GM23248 (cell line): ENCODE results near the gene AKAP10. TPM values are rescaled to one million over a fixed set of nuclear protein-coding genes. Genes with fewer than 3 reads are reported as not detected.

Experiments
- DNase-seq: peaks from one replicate; pipeline ENCODE4 v3.0.0-alpha.2; 2015
- H2AFZ ChIP-seq: fragments of 200-600 bp; sonication (generic); 2 replicates; pipeline ENCODE4 v1.6.1; 2016; ENCODE audit warnings: antibody characterized with exemption
- H3F3A ChIP-seq: fragments of 200-600 bp; sonication (generic); 2 replicates; pipeline ENCODE4 v1.6.1; 2016; ENCODE audit warnings: mild to moderate bottlenecking, antibody characterized with exemption, mixed run types; ENCODE audit not compliant: insufficient read depth
- H3K27ac ChIP-seq: fragments of 200-600 bp; sonication (generic); 2 replicates; pipeline ENCODE4 v1.5.1; 2016; ENCODE audit warnings: mild to moderate bottlenecking
- H3K27me3 ChIP-seq: fragments of 200-600 bp; sonication (generic); replicated peaks from 2 replicates; pipeline ENCODE4 v1.6.1; 2016; ENCODE audit warnings: mild to moderate bottlenecking; ENCODE audit not compliant: insufficient read depth
- H3K36me3 ChIP-seq: fragments of 200-600 bp; sonication (generic); 2 replicates; pipeline ENCODE4 v1.6.1; 2016; ENCODE audit warnings: low read depth, mild to moderate bottlenecking
- H3K4me1 ChIP-seq: fragments of 200-600 bp; sonication (generic); 2 replicates; pipeline ENCODE4 v1.6.1; 2016; ENCODE audit warnings: mild to moderate bottlenecking; ENCODE audit not compliant: insufficient read depth
- H3K4me2 ChIP-seq: fragments of 200-600 bp; sonication (generic); one replicate; pipeline ENCODE4 v1.6.1; 2016; ENCODE audit warnings: mild to moderate bottlenecking; ENCODE audit not compliant: unreplicated experiment
- H3K4me3 ChIP-seq: fragments of 200-600 bp; sonication (generic); 2 replicates; pipeline ENCODE4 v1.5.1; 2016; ENCODE audit warnings: mild to moderate bottlenecking
- H3K79me2 ChIP-seq: fragments of 200-600 bp; sonication (generic); 2 replicates; pipeline ENCODE4 v1.6.1; 2016; ENCODE audit warnings: mild to moderate bottlenecking; ENCODE audit not compliant: insufficient read depth
- H3K9ac ChIP-seq: fragments of 200-600 bp; sonication (generic); 2 replicates; pipeline ENCODE4 v1.6.1; 2016; ENCODE audit warnings: mild to moderate bottlenecking
- H3K9me2 ChIP-seq: fragments of 200-600 bp; sonication (generic); 2 replicates; pipeline ENCODE4 v1.6.1; 2016; ENCODE audit warnings: mixed run types, mild to moderate bottlenecking, moderate library complexity; ENCODE audit not compliant: insufficient read depth
- H3K9me3 ChIP-seq: fragments of 200-600 bp; sonication (generic); one replicate; pipeline ENCODE4 v1.6.1; 2017; ENCODE audit warnings: low read depth
- H4K20me1 ChIP-seq: fragments of 200-600 bp; sonication (generic); 2 replicates; pipeline ENCODE4 v1.6.0; 2016; ENCODE audit not compliant: insufficient read depth
- EZH2 ChIP-seq: fragments of 200-600 bp; sonication (generic); IDR thresholded peaks from 2 replicates; pipeline ENCODE4 v1.6.1; 2018; ENCODE audit warnings: antibody characterized with exemption, mild to moderate bottlenecking; ENCODE audit not compliant: insufficient read depth, poor library complexity, severe bottlenecking
- EZH2phosphoT487 ChIP-seq: fragments of 200-600 bp; sonication (generic); IDR thresholded peaks from 2 replicates; pipeline ENCODE4 v1.6.1; 2018; ENCODE audit warnings: antibody characterized with exemption, moderate library complexity, mild to moderate bottlenecking, low read depth; ENCODE audit not compliant: insufficient read depth
- WGBS, 2 experiments: methylation state at CpG; one replicate each; pipeline ENCODE4 v1.1.6; 2015 to 2017; ENCODE audit warnings: low lambda C conversion rate in 2 of 2, low coverage in 1 of 2; ENCODE audit errors: missing lambda C conversion rate in 2 of 2; 5-methylcytosine and 5-hydroxymethylcytosine counted together
- in situ Hi-C: fragments of 300-500 bp; cut with MboI; formaldehyde crosslinking; loops from 2 replicates; pipeline ENCODE4 v1.15.0; 2020
- polyA plus RNA-seq: library from polyadenylated mRNA; unstranded; fragments of >200 nt; fragmentation: Nextera tagmentation; extraction: Ambion mirVana; gene quantifications from 2 replicates; pipeline ENCODE4 v1.2.1, GENCODE V29; 2016
- total RNA-seq: library from RNA; depleted of rRNA; stranded (reverse); fragments of >200 nt; shearing (Covaris generic); gene quantifications from 2 replicates; pipeline ENCODE4 v1.2.3, GENCODE V29; 2014

AKAP10 gene
- total and polyA plus RNA-seq, 2 experiments from 2014 or later, result 18.0 to 26.5 TPM

GRCh38 chr17:19992803-19993713 is 15.4 kb upstream of the AKAP10 start:
- Histone ChIP-seq H3K4me2 (no peak overlapping the region), H3K4me3 (no peak overlapping the region)

GRCh38 chr17:19991252-19991885 is 13.7 kb upstream of the AKAP10 start:
- H3K4me1 ChIP-seq, result no peaks in the 10 kb centered on the region
- no peak overlapping the region for H3K4me2 ChIP-seq
- no peak overlapping the region for H3K4me3 ChIP-seq
- no peaks in the 10 kb centered on the region for H3K36me3 ChIP-seq
- no peak overlapping the region for H2AFZ ChIP-seq
- H4K20me1 ChIP-seq, result no peaks in the 10 kb centered on the region
- H3K9me3 ChIP-seq, result no peaks in the 10 kb centered on the region
- no peaks in the 10 kb centered on the region for H3F3A ChIP-seq
- H3K9me2 ChIP-seq, result no peaks in the 10 kb centered on the region
- no peak for DNase-seq
- in situ Hi-C loops, result loop anchor here (5.0 to 25.0 kb wide), 3 partner anchors 121 to 323 kb away; no protein-coding TSS in a partner anchor
- 20 to 24% methylated on average over 4 of the region's 4 CpGs for WGBS, 2 experiments
- TF ChIP-seq EZH2phosphoT487 (no peak), EZH2 (no peak)
- 0 out of 2 replicates have a peak, but pooled peaks cover 5% of the 10 kb centered on the region for H3K27me3 ChIP-seq
- H3K79me2 ChIP-seq, result no peaks in the 10 kb centered on the region
- H3K27ac ChIP-seq, result no peak overlapping the region
- H3K9ac ChIP-seq, result no peak overlapping the region

More at GRCh38 chr17:19992803-19993713, 15.4 kb upstream of the AKAP10 start:
- Histone ChIP-seq H3K9me2 (no peaks in the 10 kb centered on the region), H4K20me1 (no peaks in the 10 kb centered on the region), H3K27me3 (peaks cover 16% of the 10 kb centered on the region), H2AFZ (no peak overlapping the region), H3K79me2 (no peaks in the 10 kb centered on the region), H3K9ac (no peak overlapping the region), H3K27ac (no peak overlapping the region), H3K9me3 (no peaks in the 10 kb centered on the region), H3K36me3 (no peaks in the 10 kb centered on the region), H3K4me1 (no peaks in the 10 kb centered on the region), H3F3A (no peaks in the 10 kb centered on the region)
- 19% methylated on average over 24 of the region's 24 CpGs for WGBS, 2 experiments
- in situ Hi-C loops, result loop anchor here (5.0 to 25.0 kb wide), 3 partner anchors 119 to 322 kb away; no protein-coding TSS in a partner anchor
- DNase-seq, result peak; percentile 93
- TF ChIP-seq EZH2, result no peak

- TF ChIP-seq EZH2phosphoT487 (no peak), EZH2 (no peak)
- Histone ChIP-seq H3K9me3 (no peaks in the 10 kb centered on the region), H4K20me1 (no peaks in the 10 kb centered on the region), H3K27ac (no peak overlapping the region), H3K9me2 (no peaks in the 10 kb centered on the region), H3K4me1 (no peaks in the 10 kb centered on the region), H3K4me3 (no peak overlapping the region), H3K27me3 (0 out of 2 replicates have a peak, but pooled peaks cover 5% of the 10 kb centered on the region), H3K4me2 (no peak overlapping the region), H3K36me3 (no peaks in the 10 kb centered on the region), H3K9ac (no peak overlapping the region), H2AFZ (no peak overlapping the region), H3F3A (no peaks in the 10 kb centered on the region), H3K79me2 (no peaks in the 10 kb centered on the region)
- WGBS, 2 experiments, result 6 to 10% methylated on average over 1 of the region's 1 CpG
- in situ Hi-C loops, result loop anchor here (25.0 kb wide), 1 partner anchor 224 kb away; no protein-coding TSS in a partner anchor
- DNase-seq, result no peak
Observed at GRCh38 chr17:19987897-19988296, 10.3 kb upstream of the AKAP10 start.
